ENCODE data around the gene ARHGEF37. TPM values are rescaled to one million over a fixed set of nuclear protein-coding genes. Genes with fewer than 3 reads are reported as not detected.

The ARHGEF37 gene
- total RNA-seq, 1 donor, result 0.72 TPM

DNA sequence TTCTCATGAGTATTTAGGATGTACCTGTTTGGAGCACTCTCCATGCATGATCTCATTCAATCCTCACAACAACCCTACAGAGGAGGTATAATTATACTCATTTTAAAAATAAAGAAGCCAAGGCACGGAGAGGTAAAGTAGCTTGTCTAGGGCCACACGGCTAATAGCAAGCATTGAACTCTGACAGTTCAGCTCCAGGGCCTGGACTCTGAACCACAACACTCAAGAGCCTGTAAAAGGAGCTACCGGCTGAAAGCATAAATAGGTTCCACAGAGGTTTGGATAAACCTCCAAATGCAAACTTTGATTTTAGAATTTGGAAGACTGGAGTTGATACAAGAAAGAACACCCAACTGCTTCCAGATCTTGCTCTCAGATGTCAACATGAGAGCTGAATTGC is 41.2 kb downstream of the ARHGEF37 start:
- TF ChIP-seq, protein P1, sequence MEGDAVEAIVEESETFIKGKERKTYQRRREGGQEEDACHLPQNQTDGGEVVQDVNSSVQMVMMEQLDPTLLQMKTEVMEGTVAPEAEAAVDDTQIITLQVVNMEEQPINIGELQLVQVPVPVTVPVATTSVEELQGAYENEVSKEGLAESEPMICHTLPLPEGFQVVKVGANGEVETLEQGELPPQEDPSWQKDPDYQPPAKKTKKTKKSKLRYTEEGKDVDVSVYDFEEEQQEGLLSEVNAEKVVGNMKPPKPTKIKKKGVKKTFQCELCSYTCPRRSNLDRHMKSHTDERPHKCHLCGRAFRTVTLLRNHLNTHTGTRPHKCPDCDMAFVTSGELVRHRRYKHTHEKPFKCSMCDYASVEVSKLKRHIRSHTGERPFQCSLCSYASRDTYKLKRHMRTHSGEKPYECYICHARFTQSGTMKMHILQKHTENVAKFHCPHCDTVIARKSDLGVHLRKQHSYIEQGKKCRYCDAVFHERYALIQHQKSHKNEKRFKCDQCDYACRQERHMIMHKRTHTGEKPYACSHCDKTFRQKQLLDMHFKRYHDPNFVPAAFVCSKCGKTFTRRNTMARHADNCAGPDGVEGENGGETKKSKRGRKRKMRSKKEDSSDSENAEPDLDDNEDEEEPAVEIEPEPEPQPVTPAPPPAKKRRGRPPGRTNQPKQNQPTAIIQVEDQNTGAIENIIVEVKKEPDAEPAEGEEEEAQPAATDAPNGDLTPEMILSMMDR (IDR thresholded peaks at IDR 0.05; ENCODE audit: extremely low read depth, low read depth, low read length), result no peak
- no peaks in the 10 kb centered on the region for H3K79me2 ChIP-seq (ENCODE audit: insufficient read depth, low read length)
- H3K4me2 ChIP-seq (ENCODE audit: insufficient read depth, low read length), result no peak overlapping the region
- no peaks in the 10 kb centered on the region for H3K27me3 ChIP-seq (ENCODE audit: insufficient read depth, low read length)
- H2AFZ ChIP-seq (ENCODE audit: low read length), result no peak overlapping the region
- H3K36me3 ChIP-seq (ENCODE audit: insufficient read depth, low read length), result no peaks in the 10 kb centered on the region
- no peak overlapping the region for H3K4me3 ChIP-seq (ENCODE audit: insufficient read depth, low read length)
- H3K27ac ChIP-seq (ENCODE audit: low read depth, low read length), result no peak overlapping the region
- no peak for DNase-seq (ENCODE audit: insufficient read length, low spot score, missing footprints)
- H3K4me1 ChIP-seq (ENCODE audit: insufficient read depth, low read length), result peaks cover 8% of the 10 kb centered on the region
- no peaks in the 10 kb centered on the region for H4K20me1 ChIP-seq (ENCODE audit: insufficient read depth, low read length)
- no peaks in the 10 kb centered on the region for H3K9me3 ChIP-seq (ENCODE audit: low read depth, low read length)

DNA sequence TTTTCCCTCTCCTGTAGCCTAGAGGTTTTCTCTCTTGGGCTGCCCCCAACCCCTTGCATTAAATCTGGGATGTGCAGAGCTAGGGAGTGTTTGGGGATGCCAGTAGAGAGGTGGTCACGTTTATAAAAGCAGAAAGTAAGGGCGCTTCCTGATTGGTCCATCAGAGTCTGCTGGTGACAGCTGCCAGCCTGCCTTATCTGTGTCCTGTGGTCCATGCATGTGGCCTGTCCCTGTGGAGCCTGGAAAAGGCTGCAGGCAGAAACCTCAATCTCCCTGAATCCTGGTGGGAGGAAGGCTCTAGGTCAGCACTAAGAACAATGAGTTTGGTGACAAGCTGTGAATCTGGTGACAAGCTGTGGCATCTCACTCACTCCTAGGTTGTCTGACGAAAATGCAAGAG is 42.2 kb downstream of the ARHGEF37 start:
- Histone ChIP-seq H2AFZ (ENCODE audit: low read length) (no peak overlapping the region), H4K20me1 (ENCODE audit: insufficient read depth, low read length) (no peaks in the 10 kb centered on the region), H3K27me3 (ENCODE audit: insufficient read depth, low read length) (no peaks in the 10 kb centered on the region), H3K36me3 (ENCODE audit: insufficient read depth, low read length) (no peaks in the 10 kb centered on the region), H3K4me1 (ENCODE audit: insufficient read depth, low read length) (peaks cover 8% of the 10 kb centered on the region), H3K4me3 (ENCODE audit: insufficient read depth, low read length) (no peak overlapping the region), H3K79me2 (ENCODE audit: insufficient read depth, low read length) (no peaks in the 10 kb centered on the region), H3K9me3 (ENCODE audit: low read depth, low read length) (no peaks in the 10 kb centered on the region), H3K4me2 (ENCODE audit: insufficient read depth, low read length) (no peak overlapping the region), H3K27ac (ENCODE audit: low read depth, low read length) (no peak overlapping the region)
- TF ChIP-seq, protein P1 (IDR thresholded peaks at IDR 0.05; ENCODE audit: extremely low read depth, low read depth, low read length), result no peak
- DNase-seq (ENCODE audit: insufficient read length, low spot score, missing footprints), result no peak

DNA sequence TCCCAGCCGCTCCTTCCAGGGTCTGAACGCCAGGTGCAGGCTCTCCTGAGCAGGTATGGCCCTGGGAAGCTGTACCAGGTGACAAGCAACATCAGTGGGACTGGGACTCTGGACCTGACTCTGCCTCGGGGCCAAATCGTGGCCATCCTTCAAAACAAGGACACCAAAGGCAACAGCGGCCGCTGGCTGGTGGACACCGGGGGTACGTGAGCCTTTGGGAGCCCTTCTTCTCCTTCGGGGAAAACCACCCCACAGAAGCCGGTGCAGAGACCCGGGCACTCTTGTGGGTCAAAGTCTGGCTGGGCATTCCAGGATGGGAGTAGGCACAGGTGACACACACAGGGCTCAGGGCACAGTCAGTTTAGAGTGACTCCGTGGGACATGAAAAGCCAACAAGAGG is 45.8 kb downstream of the ARHGEF37 start:
- no peaks in the 10 kb centered on the region for H4K20me1 ChIP-seq (ENCODE audit: insufficient read depth, low read length)
- H3K27ac ChIP-seq (ENCODE audit: low read depth, low read length), result no peak overlapping the region
- no peak for DNase-seq (ENCODE audit: insufficient read length, low spot score, missing footprints)
- no peaks in the 10 kb centered on the region for H3K79me2 ChIP-seq (ENCODE audit: insufficient read depth, low read length)
- H3K4me1 ChIP-seq (ENCODE audit: insufficient read depth, low read length), result peaks cover 6% of the 10 kb centered on the region
- no peaks in the 10 kb centered on the region for H3K36me3 ChIP-seq (ENCODE audit: insufficient read depth, low read length)
- H3K4me2 ChIP-seq (ENCODE audit: insufficient read depth, low read length), result no peak overlapping the region
- no peak overlapping the region for H3K4me3 ChIP-seq (ENCODE audit: insufficient read depth, low read length)
- no peaks in the 10 kb centered on the region for H3K9me3 ChIP-seq (ENCODE audit: low read depth, low read length)
- no peaks in the 10 kb centered on the region for H3K27me3 ChIP-seq (ENCODE audit: insufficient read depth, low read length)
- TF ChIP-seq, protein P1 (IDR thresholded peaks at IDR 0.05; ENCODE audit: extremely low read depth, low read depth, low read length), result no peak
- no peak overlapping the region for H2AFZ ChIP-seq (ENCODE audit: low read length)

DNA sequence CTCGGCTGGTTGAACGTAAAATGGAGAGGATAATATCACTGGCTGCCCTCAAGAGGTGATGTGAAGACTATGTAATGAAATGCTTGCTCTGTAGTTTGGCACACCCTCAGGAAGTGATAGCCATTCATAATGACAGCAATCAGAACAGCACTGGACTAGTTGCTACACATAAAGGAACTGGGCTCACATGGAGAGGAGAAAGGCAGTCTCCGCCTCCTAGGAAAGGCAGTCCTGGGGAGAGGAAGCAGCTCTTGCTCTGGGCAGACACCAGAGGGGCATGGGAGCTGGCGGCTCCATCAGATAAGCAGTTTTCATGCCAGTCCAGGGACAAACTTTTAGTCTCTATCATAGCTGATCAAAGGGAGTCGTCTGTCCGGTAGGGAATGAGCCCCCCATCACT is 46.9 kb downstream of the ARHGEF37 start:
- H3K9me3 ChIP-seq (ENCODE audit: low read depth, low read length), result no peaks in the 10 kb centered on the region
- no peak for DNase-seq (ENCODE audit: insufficient read length, low spot score, missing footprints)
- H3K36me3 ChIP-seq (ENCODE audit: insufficient read depth, low read length), result no peaks in the 10 kb centered on the region
- TF ChIP-seq, protein P1 (IDR thresholded peaks at IDR 0.05; ENCODE audit: extremely low read depth, low read depth, low read length), result no peak
- no peak overlapping the region for H3K27ac ChIP-seq (ENCODE audit: low read depth, low read length)
- H3K4me3 ChIP-seq (ENCODE audit: insufficient read depth, low read length), result no peak overlapping the region
- peaks cover 18% of the 10 kb centered on the region for H3K4me1 ChIP-seq (ENCODE audit: insufficient read depth, low read length)
- H3K79me2 ChIP-seq (ENCODE audit: insufficient read depth, low read length), result no peaks in the 10 kb centered on the region
- no peaks in the 10 kb centered on the region for H4K20me1 ChIP-seq (ENCODE audit: insufficient read depth, low read length)
- no peaks in the 10 kb centered on the region for H3K27me3 ChIP-seq (ENCODE audit: insufficient read depth, low read length)
- H3K4me2 ChIP-seq (ENCODE audit: insufficient read depth, low read length), result no peak overlapping the region
- no peak overlapping the region for H2AFZ ChIP-seq (ENCODE audit: low read length)
